Lower lobe of right lung (tissue), 2 donors: Measurements from ENCODE around the gene WDFY4. TPM values are rescaled to one million over a fixed set of nuclear protein-coding genes. Genes with fewer than 3 reads are reported as not detected.

Experiments used
- ATAC-seq, 2 donors: fragments of 200-7000 bp; cut with Tn5 transposase; one replicate each; pipeline ENCODE4 v1.9.1; 2020 to 2022; ENCODE audit warnings: mild to moderate bottlenecking in 2 of 2, moderate library complexity in 2 of 2
- DNase-seq: peaks from one replicate; pipeline ENCODE4 v3.0.0-alpha.2; 2020
- H3K27ac ChIP-seq: fragments of 200-600 bp; one replicate; pipeline ENCODE4 v1.8.0; 2022
- H3K27me3 ChIP-seq: fragments of 200-600 bp; one replicate; pipeline ENCODE4 v1.8.0; 2022; ENCODE audit warnings: low read depth
- H3K36me3 ChIP-seq: fragments of 200-600 bp; one replicate; pipeline ENCODE4 v1.8.0; 2022; ENCODE audit warnings: mild to moderate bottlenecking
- H3K4me1 ChIP-seq: fragments of 200-600 bp; one replicate; pipeline ENCODE4 v1.8.0; 2022
- H3K4me3 ChIP-seq: fragments of 200-600 bp; one replicate; pipeline ENCODE4 v1.8.0; 2022; ENCODE audit warnings: mild to moderate bottlenecking
- H3K9me3 ChIP-seq: fragments of 200-600 bp; one replicate; pipeline ENCODE4 v1.8.0; 2022
- CTCF ChIP-seq: fragments of 200-600 bp; IDR thresholded peaks from one replicate; pipeline ENCODE4 v1.8.0; 2022; ENCODE audit warnings: antibody characterized with exemption, mild to moderate bottlenecking
- intact Hi-C: fragments of 100-400 bp; cut with DNase I; formaldehyde crosslinking; loops from one replicate; pipeline ENCODE4 v1.11.0; 2022
- total RNA-seq: library from RNA; stranded (reverse); fragmentation: NEBNext Ultra II Directional; extraction: Animal tissue kit (Norgen Biotek cat#: 25700); gene quantifications from one replicate; pipeline ENCODE4 v1.2.1, GENCODE V29; 2021
- donor health status: DM: no; HTN: yes; CAD: no; lungs with severe emphysema.

The WDFY4 gene
- total RNA-seq, 1 donor from 2014 or later, result 44.4 TPM

GRCh38 chr10:48990226-48990625 lies 305.6 kb downstream of the WDFY4 start:
- H3K4me3 ChIP-seq, result no peak overlapping the region
- no peaks in the 10 kb centered on the region for H3K27me3 ChIP-seq
- intact Hi-C loops, result no loop called here
- DNase-seq, result no peak
- no peak overlapping the region for H3K27ac ChIP-seq
- no peak for ATAC-seq
- no peaks in the 10 kb centered on the region for H3K4me1 ChIP-seq
- no peaks in the 10 kb centered on the region for H3K9me3 ChIP-seq
- no peaks in the 10 kb centered on the region for H3K36me3 ChIP-seq
- TF ChIP-seq CTCF, result no peak

DNA sequence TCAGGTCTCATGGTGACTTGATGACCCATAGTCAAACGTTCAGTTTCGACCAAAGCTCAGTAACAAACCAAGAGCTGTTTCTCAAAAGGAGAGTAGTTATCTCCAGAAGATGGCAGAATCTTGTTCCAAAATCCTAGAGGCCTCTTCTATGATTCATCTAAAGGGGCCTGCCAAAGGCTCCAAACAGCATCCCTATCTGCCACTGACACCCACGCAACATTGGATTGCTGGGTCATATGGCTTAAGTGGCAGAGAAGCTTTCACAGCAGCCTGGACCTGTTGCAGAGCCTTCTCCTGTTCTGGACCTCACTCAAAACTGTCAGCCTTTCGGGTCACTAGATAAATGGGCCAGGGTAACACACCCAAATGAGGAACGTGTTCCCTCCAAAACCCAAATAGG lies 309.0 kb downstream of the WDFY4 start:
- no peaks in the 10 kb centered on the region for H3K36me3 ChIP-seq
- intact Hi-C loops, result no loop called here
- no peak for DNase-seq
- no peak for ATAC-seq
- H3K9me3 ChIP-seq, result no peaks in the 10 kb centered on the region
- H3K27ac ChIP-seq, result no peak overlapping the region
- TF ChIP-seq CTCF, result no peak
- H3K4me1 ChIP-seq, result no peaks in the 10 kb centered on the region
- no peak overlapping the region for H3K4me3 ChIP-seq
- H3K27me3 ChIP-seq, result no peaks in the 10 kb centered on the region

DNA sequence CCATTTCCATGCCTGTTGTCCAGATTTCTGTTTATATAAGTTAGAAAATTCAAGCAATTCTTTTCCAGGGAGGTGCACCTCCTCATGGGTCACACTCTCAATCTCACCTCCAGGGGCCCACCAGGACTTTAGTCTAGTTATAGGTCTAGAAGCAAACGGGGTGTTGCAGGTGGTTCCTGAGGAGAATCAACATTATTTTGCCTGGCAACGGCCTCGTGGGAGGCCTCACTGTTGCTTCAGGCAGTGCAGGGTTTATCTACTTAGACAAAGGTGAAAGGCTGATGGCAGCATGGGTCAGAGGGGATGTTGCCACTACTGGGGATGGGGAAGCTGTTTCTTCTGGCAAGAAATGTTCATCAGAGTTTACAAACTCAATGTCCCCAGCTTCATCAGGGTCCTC lies 311.7 kb downstream of the WDFY4 start:
- Histone ChIP-seq H3K36me3 (no peaks in the 10 kb centered on the region), H3K4me3 (no peak overlapping the region), H3K27ac (no peak overlapping the region), H3K4me1 (no peaks in the 10 kb centered on the region), H3K27me3 (no peaks in the 10 kb centered on the region), H3K9me3 (no peaks in the 10 kb centered on the region)
- ATAC-seq, result no peak
- no peak for DNase-seq
- TF ChIP-seq CTCF, result no peak
- intact Hi-C loops, result no loop called here

GRCh38 chr10:48999346-48999745 lies 314.7 kb downstream of the WDFY4 start:
- H3K27ac ChIP-seq, result no peak overlapping the region
- no peak for TF ChIP-seq CTCF
- no peaks in the 10 kb centered on the region for H3K4me1 ChIP-seq
- DNase-seq (no peak), ATAC-seq (no peak)
- H3K27me3 ChIP-seq, result no peaks in the 10 kb centered on the region
- no peak overlapping the region for H3K4me3 ChIP-seq
- H3K36me3 ChIP-seq, result no peaks in the 10 kb centered on the region
- H3K9me3 ChIP-seq, result no peaks in the 10 kb centered on the region
- intact Hi-C loops, result no loop called here

- intact Hi-C loops, result no loop called here
- H3K27me3 ChIP-seq, result no peaks in the 10 kb centered on the region
- no peaks in the 10 kb centered on the region for H3K4me1 ChIP-seq
- H3K36me3 ChIP-seq, result no peaks in the 10 kb centered on the region
- H3K4me3 ChIP-seq, result no peak overlapping the region
- no peak for ATAC-seq
- H3K27ac ChIP-seq, result no peak overlapping the region
- H3K9me3 ChIP-seq, result no peaks in the 10 kb centered on the region
- DNase-seq, result no peak
- no peak for TF ChIP-seq CTCF
These were observed 316.0 kb downstream of the WDFY4 start for GRCh38 chr10:49000437-49001398.
